Measurements from ENCODE around the gene PARD6B.

PARD6B gene

GRCh38 chr20:50733644-50734349, 2.4 kb downstream of the PARD6B start:
- H3K4me1 ChIP-seq (ENCODE audit: low read depth, poor library complexity, severe bottlenecking), result peaks cover 25% of the 10 kb centered on the region
- no peaks in the 10 kb centered on the region for H4K20me1 ChIP-seq (ENCODE audit: insufficient read depth)
- H3K36me3 ChIP-seq (ENCODE audit: insufficient read depth), result no peaks in the 10 kb centered on the region
- no peaks in the 10 kb centered on the region for H3K27me3 ChIP-seq (ENCODE audit: insufficient read depth, low read depth)
- H2AFZ ChIP-seq (ENCODE audit: low read depth), result no peak overlapping the region
- no peak overlapping the region for H3K27ac ChIP-seq
- no peaks in the 10 kb centered on the region; the same call in 1 of the 2 replicates for H3K79me2 ChIP-seq (ENCODE audit: insufficient read depth, low read depth)
- H3K4me3 ChIP-seq (IDR thresholded peaks at IDR 0.05; ENCODE audit: insufficient read depth, low read depth, low read length), result no peak overlapping the region
- no peak for TF ChIP-seq CTCF (conservative IDR thresholded peaks at IDR 0.05; ENCODE audit: low read depth, low read length)
- no peak overlapping the region for H3K4me2 ChIP-seq
- no peak overlapping the region for H3K9ac ChIP-seq

GRCh38 chr20:50734730-50735679, 3.6 kb downstream of the PARD6B start:
- Histone ChIP-seq H3K27ac (no peak overlapping the region), H2AFZ (ENCODE audit: low read depth) (no peak overlapping the region), H3K4me2 (no peak overlapping the region), H3K9ac (no peak overlapping the region), H3K4me1 (ENCODE audit: low read depth, poor library complexity, severe bottlenecking) (peaks cover 22% of the 10 kb centered on the region), H3K36me3 (ENCODE audit: insufficient read depth) (no peaks in the 10 kb centered on the region), H4K20me1 (ENCODE audit: insufficient read depth) (no peaks in the 10 kb centered on the region), H3K79me2 (ENCODE audit: insufficient read depth, low read depth) (no peaks in the 10 kb centered on the region; the same call in 1 of the 2 replicates), H3K27me3 (ENCODE audit: insufficient read depth, low read depth) (no peaks in the 10 kb centered on the region), H3K4me3 (IDR thresholded peaks at IDR 0.05; ENCODE audit: insufficient read depth, low read depth, low read length) (no peak overlapping the region)
- TF ChIP-seq CTCF (conservative IDR thresholded peaks at IDR 0.05; ENCODE audit: low read depth, low read length), result no peak

GRCh38 chr20:50735813-50736212, 4.4 kb downstream of the PARD6B start:
- Histone ChIP-seq H3K79me2 (ENCODE audit: insufficient read depth, low read depth) (no peaks in the 10 kb centered on the region; the same call in 1 of the 2 replicates), H3K27me3 (ENCODE audit: insufficient read depth, low read depth) (no peaks in the 10 kb centered on the region), H3K36me3 (ENCODE audit: insufficient read depth) (no peaks in the 10 kb centered on the region), H2AFZ (ENCODE audit: low read depth) (no peak overlapping the region), H3K4me1 (ENCODE audit: low read depth, poor library complexity, severe bottlenecking) (peaks cover 19% of the 10 kb centered on the region), H4K20me1 (ENCODE audit: insufficient read depth) (no peaks in the 10 kb centered on the region), H3K27ac (no peak overlapping the region), H3K4me3 (IDR thresholded peaks at IDR 0.05; ENCODE audit: insufficient read depth, low read depth, low read length) (no peak overlapping the region), H3K4me2 (no peak overlapping the region), H3K9ac (no peak overlapping the region)
- no peak for TF ChIP-seq CTCF (conservative IDR thresholded peaks at IDR 0.05; ENCODE audit: low read depth, low read length)

- Histone ChIP-seq H3K4me2 (no peak overlapping the region), H3K27ac (no peak overlapping the region), H3K27me3 (ENCODE audit: insufficient read depth, low read depth) (no peaks in the 10 kb centered on the region), H2AFZ (ENCODE audit: low read depth) (no peak overlapping the region), H3K9ac (no peak overlapping the region), H3K4me1 (ENCODE audit: low read depth, poor library complexity, severe bottlenecking) (peaks cover 16% of the 10 kb centered on the region), H3K79me2 (ENCODE audit: insufficient read depth, low read depth) (no peaks in the 10 kb centered on the region; the same call in 1 of the 2 replicates), H3K4me3 (IDR thresholded peaks at IDR 0.05; ENCODE audit: insufficient read depth, low read depth, low read length) (no peak overlapping the region), H4K20me1 (ENCODE audit: insufficient read depth) (no peaks in the 10 kb centered on the region), H3K36me3 (ENCODE audit: insufficient read depth) (no peaks in the 10 kb centered on the region)
- no peak for TF ChIP-seq CTCF (conservative IDR thresholded peaks at IDR 0.05; ENCODE audit: low read depth, low read length)
Measured at GRCh38 chr20:50737352-50737751, 6.0 kb downstream of the PARD6B start.

Measured in KMS-11 (cell line).